ENCODE results near the gene IGFL1. TPM values are rescaled to one million over a fixed set of nuclear protein-coding genes. Genes with fewer than 3 reads are reported as not detected.
"Not testable (repeated sequence)": the region's sequence is repeated elsewhere in the genome, so short reads cannot be mapped to it uniquely, and the experiment has no call there.

Gene IGFL1
- not detected for total RNA-seq

GRCh38 chr19:46229442-46229841 lies at the start of gene IGFL1:
TSS of gene IGFL1 (plus strand) at chr19:46229742. CDS start at chr19:46229775, 33 bp downstream.
- DNase-seq = no peak
- Mint-ChIP-seq H3K36me3 (ENCODE audit: insufficient read depth) (no peaks in the 10 kb centered on the region), H3K4me1 (ENCODE audit: low read depth) (peaks cover 6% of the 10 kb centered on the region), H3K4me3 (no peak within 1 kb of the TSS), H3K9me3 (no peaks in the 10 kb centered on the region), H3K27me3 (ENCODE audit: low read depth) (peaks cover 47% of the 10 kb centered on the region)
- ATAC-seq = no peak

- peaks cover 41% of the 10 kb centered on the region for H3K27me3 Mint-ChIP-seq (ENCODE audit: low read depth)
- no peak overlapping the region for H3K4me3 Mint-ChIP-seq
- no peaks in the 10 kb centered on the region for H3K9me3 Mint-ChIP-seq
- H3K36me3 Mint-ChIP-seq (ENCODE audit: insufficient read depth) = no peaks in the 10 kb centered on the region
- DNase-seq (no peak), ATAC-seq (no peak)
- peaks cover 20% of the 10 kb centered on the region for H3K4me1 Mint-ChIP-seq (ENCODE audit: low read depth)
Observed at GRCh38 chr19:46180701-46181387, 48.7 kb upstream of the IGFL1 start.

GRCh38 chr19:46181388-46181779 lies 48.2 kb upstream of the IGFL1 start:
- no peak overlapping the region for H3K4me3 Mint-ChIP-seq
- peak; percentile 43 to 82 for ATAC-seq
- no peaks in the 10 kb centered on the region for H3K9me3 Mint-ChIP-seq
- DNase-seq = no peak
- H3K27me3 Mint-ChIP-seq (ENCODE audit: low read depth) = peaks cover 40% of the 10 kb centered on the region
- H3K4me1 Mint-ChIP-seq (ENCODE audit: low read depth) = peaks cover 20% of the 10 kb centered on the region
- H3K36me3 Mint-ChIP-seq (ENCODE audit: insufficient read depth) = no peaks in the 10 kb centered on the region

GRCh38 chr19:46182476-46182875 lies 47.1 kb upstream of the IGFL1 start:
- no peak for ATAC-seq
- Mint-ChIP-seq H3K36me3 (ENCODE audit: insufficient read depth) (no peaks in the 10 kb centered on the region), H3K4me1 (ENCODE audit: low read depth) (peaks cover 20% of the 10 kb centered on the region), H3K9me3 (no peaks in the 10 kb centered on the region), H3K4me3 (no peak overlapping the region), H3K27me3 (ENCODE audit: low read depth) (peaks cover 36% of the 10 kb centered on the region)
- no peak for DNase-seq

GRCh38 chr19:46184775-46185710 lies 44.5 kb upstream of the IGFL1 start:
- Mint-ChIP-seq H3K4me1 (ENCODE audit: low read depth) (peaks cover 20% of the 10 kb centered on the region), H3K27me3 (ENCODE audit: low read depth) (peaks cover 39% of the 10 kb centered on the region)
- H3K4me3 Mint-ChIP-seq; H3K9me3 Mint-ChIP-seq; H3K36me3 Mint-ChIP-seq (ENCODE audit: insufficient read depth); DNase-seq: not testable (repeated sequence)
- peak; percentile 41 to 58 for ATAC-seq

GRCh38 chr19:46186101-46186716 lies 43.3 kb upstream of the IGFL1 start:
- peaks cover 47% of the 10 kb centered on the region for H3K27me3 Mint-ChIP-seq (ENCODE audit: low read depth)
- DNase-seq (no peak), ATAC-seq (no peak)
- peaks cover 20% of the 10 kb centered on the region for H3K4me1 Mint-ChIP-seq (ENCODE audit: low read depth)
- H3K4me3 Mint-ChIP-seq = no peak overlapping the region
- no peaks in the 10 kb centered on the region for H3K9me3 Mint-ChIP-seq
- no peaks in the 10 kb centered on the region for H3K36me3 Mint-ChIP-seq (ENCODE audit: insufficient read depth)

- Mint-ChIP-seq H3K27me3 (ENCODE audit: low read depth) (peaks cover 50% of the 10 kb centered on the region), H3K9me3 (no peaks in the 10 kb centered on the region), H3K4me3 (no peak overlapping the region), H3K4me1 (ENCODE audit: low read depth) (peaks cover 15% of the 10 kb centered on the region), H3K36me3 (ENCODE audit: insufficient read depth) (no peaks in the 10 kb centered on the region)
- DNase-seq = no peak
- no peak for ATAC-seq
Observed at GRCh38 chr19:46186717-46187101, 42.8 kb upstream of the IGFL1 start.

GRCh38 chr19:46189971-46190888 lies 39.3 kb upstream of the IGFL1 start:
- no peak overlapping the region for H3K4me3 Mint-ChIP-seq
- ATAC-seq (no peak), DNase-seq (no peak)
- H3K36me3 Mint-ChIP-seq (ENCODE audit: insufficient read depth) = no peaks in the 10 kb centered on the region
- peaks cover 5% of the 10 kb centered on the region for H3K4me1 Mint-ChIP-seq (ENCODE audit: low read depth)
- peaks cover 52% of the 10 kb centered on the region for H3K27me3 Mint-ChIP-seq (ENCODE audit: low read depth)
- H3K9me3 Mint-ChIP-seq = no peaks in the 10 kb centered on the region

- no peaks in the 10 kb centered on the region for H3K4me1 Mint-ChIP-seq (ENCODE audit: low read depth)
- no peaks in the 10 kb centered on the region for H3K9me3 Mint-ChIP-seq
- no peak for ATAC-seq
- DNase-seq = no peak
- no peaks in the 10 kb centered on the region for H3K36me3 Mint-ChIP-seq (ENCODE audit: insufficient read depth)
- peaks cover 64% of the 10 kb centered on the region for H3K27me3 Mint-ChIP-seq (ENCODE audit: low read depth)
- H3K4me3 Mint-ChIP-seq = no peak overlapping the region
Observed at GRCh38 chr19:46191356-46191755, 38.2 kb upstream of the IGFL1 start.

GRCh38 chr19:46191972-46192371 lies 37.6 kb upstream of the IGFL1 start:
- Mint-ChIP-seq H3K36me3 (ENCODE audit: insufficient read depth) (no peaks in the 10 kb centered on the region), H3K9me3 (no peaks in the 10 kb centered on the region), H3K27me3 (ENCODE audit: low read depth) (peaks cover 64% of the 10 kb centered on the region), H3K4me3 (no peak overlapping the region), H3K4me1 (ENCODE audit: low read depth) (no peaks in the 10 kb centered on the region)
- DNase-seq (no peak), ATAC-seq (no peak)

- H3K27me3 Mint-ChIP-seq (ENCODE audit: low read depth) = peaks cover 69% of the 10 kb centered on the region
- not testable (repeated sequence) for H3K4me3 Mint-ChIP-seq; H3K4me1 Mint-ChIP-seq (ENCODE audit: low read depth); H3K36me3 Mint-ChIP-seq (ENCODE audit: insufficient read depth); H3K9me3 Mint-ChIP-seq; ATAC-seq; DNase-seq
Observed at GRCh38 chr19:46192626-46192991, 36.9 kb upstream of the IGFL1 start.

GRCh38 chr19:46192992-46193650 lies 36.4 kb upstream of the IGFL1 start:
- no peaks in the 10 kb centered on the region for H3K4me1 Mint-ChIP-seq (ENCODE audit: low read depth)
- no peak for DNase-seq

GRCh38 chr19:46193678-46194077 lies 35.9 kb upstream of the IGFL1 start:
- Mint-ChIP-seq H3K4me1 (ENCODE audit: low read depth) (no peaks in the 10 kb centered on the region), H3K36me3 (ENCODE audit: insufficient read depth) (no peaks in the 10 kb centered on the region), H3K27me3 (ENCODE audit: low read depth) (peaks cover 65% of the 10 kb centered on the region), H3K9me3 (no peaks in the 10 kb centered on the region), H3K4me3 (no peak overlapping the region)
- ATAC-seq = no peak
- DNase-seq = no peak

More at GRCh38 chr19:46192992-46193650, 36.4 kb upstream of the IGFL1 start:
- Mint-ChIP-seq H3K9me3 (no peaks in the 10 kb centered on the region), H3K4me3 (no peak overlapping the region), H3K27me3 (ENCODE audit: low read depth) (peaks cover 65% of the 10 kb centered on the region), H3K36me3 (ENCODE audit: insufficient read depth) (no peaks in the 10 kb centered on the region)
- peak in 1 of 2 donors; percentile 50 for ATAC-seq
